GM03348 (cell line): ENCODE measurements around the gene SLC30A5.

Experiments
- DNase-seq: peaks from one replicate; pipeline ENCODE4 v3.0.0; 2012; ENCODE audit warnings: low spot score

Gene SLC30A5

GRCh38 chr5:69167493-69167855 is 73.7 kb downstream of the SLC30A5 start:
- DNase-seq = peak; percentile 24

- no peak for DNase-seq
These were observed 74.1 kb downstream of the SLC30A5 start for GRCh38 chr5:69167929-69168328.

GRCh38 chr5:69170495-69170894 is 76.7 kb downstream of the SLC30A5 start:
- no peak for DNase-seq

GRCh38 chr5:69170969-69171368 is 77.2 kb downstream of the SLC30A5 start:
- DNase-seq = no peak
